HepG2 (cell line): Measurements from ENCODE around the gene VAV2. TPM values are rescaled to one million over a fixed set of nuclear protein-coding genes. Genes with fewer than 3 reads are reported as not detected.

ENCODE experiments used
- DPF2 ChIP-seq: sonication (generic); formaldehyde crosslinking; IDR thresholded peaks from 2 replicates; pipeline ENCODE4 v1.4.0; 2020; ENCODE audit warnings: mild to moderate bottlenecking, low read depth, missing genetic modification reagents, borderline replicate concordance
- IKZF4 ChIP-seq: sonication (generic); formaldehyde crosslinking; IDR thresholded peaks from 2 replicates; pipeline ENCODE4 v1.5.1; 2020; ENCODE audit warnings: borderline replicate concordance, mild to moderate bottlenecking, low read depth, missing genetic modification reagents; ENCODE audit errors: not compliant biosample characterization
- POLR2A ChIP-seq, 2 experiments: IDR thresholded peaks; 2 replicates each; pipeline ENCODE4 v1.6.1; 2011; ENCODE audit warnings: low read depth in 2 of 2, low read length in 2 of 2, mild to moderate bottlenecking in 1 of 2, moderate library complexity in 1 of 2; ENCODE audit not compliant: insufficient read depth in 1 of 2
- SIN3A ChIP-seq: IDR thresholded peaks from 2 replicates; pipeline ENCODE4 v1.6.1; 2011; ENCODE audit warnings: low read depth, mild to moderate bottlenecking, control low read depth, low read length, borderline replicate concordance
- SRY ChIP-seq: sonication (generic); formaldehyde crosslinking; IDR thresholded peaks from 2 replicates; pipeline ENCODE4 v1.8.0; 2022; ENCODE audit warnings: mild to moderate bottlenecking, missing genetic modification reagents
- TARDBP ChIP-seq: sonication (generic); formaldehyde crosslinking; IDR thresholded peaks from 2 replicates; pipeline ENCODE4 v1.8.0; 2022; ENCODE audit warnings: mild to moderate bottlenecking, missing genetic modification reagents
- ZEB1 ChIP-seq: IDR thresholded peaks from 2 replicates; pipeline ENCODE4 v1.6.1; 2012; ENCODE audit warnings: mild to moderate bottlenecking, low read depth, inconsistent platforms; ENCODE audit not compliant: insufficient replicate concordance
- ZNF251 ChIP-seq: sonication (generic); formaldehyde crosslinking; IDR thresholded peaks from 2 replicates; pipeline ENCODE4 v1.9.0; 2021; ENCODE audit warnings: mild to moderate bottlenecking, missing genetic modification reagents
- ZNF333 ChIP-seq: sonication (generic); formaldehyde crosslinking; IDR thresholded peaks from 2 replicates; pipeline ENCODE4 v1.4.0; 2020; ENCODE audit warnings: mild to moderate bottlenecking, missing genetic modification reagents, borderline replicate concordance
- ZNF891 ChIP-seq: sonication (generic); formaldehyde crosslinking; IDR thresholded peaks from 2 replicates; pipeline ENCODE4 v1.5.0; 2020; ENCODE audit warnings: mild to moderate bottlenecking, missing genetic modification reagents
- ZSCAN9 ChIP-seq: IDR thresholded peaks from 2 replicates; pipeline ENCODE4 v1.6.1; 2016; ENCODE audit warnings: borderline replicate concordance
- polyA plus RNA-seq, 8 experiments: library from polyadenylated mRNA; depleted of rRNA in 3 of 8; stranded (reverse) in 7 of 8; unstranded in 1 of 8; fragments of >200 nt; fragmentation: Illumina TruSeq in 4 of 8; extraction: Trizol in 4 of 8; gene quantifications; 2 replicates each; pipeline versions ENCODE4 v1.2.1 to v1.2.3, GENCODE V29; 2011 to 2016; ENCODE audit warnings: low read depth in 4 of 8, missing spikeins in 1 of 8, mixed read lengths in 1 of 8; ENCODE audit not compliant: insufficient read depth in 1 of 8
- total RNA-seq, 5 experiments: library from RNA; depleted of rRNA; stranded (reverse); fragments of >200 nt; fragmentation: Illumina TruSeq; extraction: Trizol; gene quantifications; 2 replicates each; pipeline ENCODE4 v1.2.3, GENCODE V29; 2016; ENCODE audit warnings: low read depth in 1 of 5
- TF ChIP-seq, protein P1 (sequence below): sonication (generic); formaldehyde crosslinking; IDR thresholded peaks from 2 replicates; pipeline ENCODE4 v1.8.0; 2022; ENCODE audit warnings: mild to moderate bottlenecking, missing genetic modification reagents
- TF ChIP-seq, protein P2 (sequence below): sonication (generic); formaldehyde crosslinking; IDR thresholded peaks from 2 replicates; pipeline ENCODE4 v1.4.0; 2020; ENCODE audit warnings: missing genetic modification reagents
- TF ChIP-seq, protein P3 (sequence below): sonication (generic); formaldehyde crosslinking; IDR thresholded peaks from 2 replicates; pipeline ENCODE4 v1.4.0; 2020; ENCODE audit warnings: missing genetic modification reagents

Gene VAV2
- total and polyA plus RNA-seq, 2 of the 13 experiments (the other 11 are each of a cell fraction or from before 2014, with no cell fraction given), result 22.5 to 22.9 TPM

DNA sequence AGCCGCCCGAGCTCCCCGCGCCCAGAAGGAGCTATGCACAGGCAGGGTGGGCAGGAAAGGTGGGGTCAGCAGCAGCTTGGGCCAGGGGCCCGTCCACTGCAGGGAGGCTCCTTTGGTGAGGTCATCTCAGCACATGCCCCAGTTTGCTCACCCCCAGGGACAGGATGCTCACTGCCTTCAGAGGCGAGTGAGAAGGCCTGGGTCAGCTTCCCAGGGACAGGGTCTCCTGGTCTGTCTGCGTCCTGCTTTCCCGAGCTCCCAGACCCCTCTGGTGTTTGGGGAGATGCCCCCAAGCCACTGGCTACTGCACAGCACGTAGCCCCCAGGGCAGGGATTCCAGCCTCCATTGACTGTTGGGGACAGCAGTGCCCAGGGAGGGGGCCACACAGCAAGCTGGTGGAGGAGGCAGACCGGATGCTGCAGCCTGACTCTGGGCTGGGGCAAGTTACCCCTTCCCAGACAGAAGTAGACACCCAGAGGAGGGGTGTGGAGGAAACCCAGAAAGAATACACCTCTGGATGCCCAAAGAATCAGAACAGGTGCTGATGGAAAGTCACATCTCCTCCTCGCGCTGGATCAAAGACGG is 253.4 kb downstream of the VAV2 start (continued):
- TF ChIP-seq, protein P1, sequence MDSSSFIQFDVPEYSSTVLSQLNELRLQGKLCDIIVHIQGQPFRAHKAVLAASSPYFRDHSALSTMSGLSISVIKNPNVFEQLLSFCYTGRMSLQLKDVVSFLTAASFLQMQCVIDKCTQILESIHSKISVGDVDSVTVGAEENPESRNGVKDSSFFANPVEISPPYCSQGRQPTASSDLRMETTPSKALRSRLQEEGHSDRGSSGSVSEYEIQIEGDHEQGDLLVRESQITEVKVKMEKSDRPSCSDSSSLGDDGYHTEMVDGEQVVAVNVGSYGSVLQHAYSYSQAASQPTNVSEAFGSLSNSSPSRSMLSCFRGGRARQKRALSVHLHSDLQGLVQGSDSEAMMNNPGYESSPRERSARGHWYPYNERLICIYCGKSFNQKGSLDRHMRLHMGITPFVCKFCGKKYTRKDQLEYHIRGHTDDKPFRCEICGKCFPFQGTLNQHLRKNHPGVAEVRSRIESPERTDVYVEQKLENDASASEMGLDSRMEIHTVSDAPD, result no peak
- TF ChIP-seq ZNF891 (CRISPR knock-in tag) (peak; percentile 4; the same call in 1 of the 2 replicates), DPF2 (CRISPR knock-in tag) (peak; percentile 33; the same call in 1 of the 2 replicates), IKZF4 (peak; percentile 23), SIN3A (no peak), SRY (CRISPR knock-in tag) (peak; percentile 22), TARDBP (no peak), ZNF333 (0 out of 2 replicates have a peak, but pooled peaks have one; percentile 81), ZEB1 (no peak), ZSCAN9 (no peak), ZNF251 (CRISPR knock-in tag) (0 out of 2 replicates have a peak, but pooled peaks have one; percentile 14), POLR2A (IDR thresholded peaks at IDR 0.05; ENCODE audit: insufficient read depth in 1 of 2, low read depth in 2 of 2, low read length in 2 of 2) (no peak; a peak in 2 of 4 replicates)
- TF ChIP-seq, protein P2, sequence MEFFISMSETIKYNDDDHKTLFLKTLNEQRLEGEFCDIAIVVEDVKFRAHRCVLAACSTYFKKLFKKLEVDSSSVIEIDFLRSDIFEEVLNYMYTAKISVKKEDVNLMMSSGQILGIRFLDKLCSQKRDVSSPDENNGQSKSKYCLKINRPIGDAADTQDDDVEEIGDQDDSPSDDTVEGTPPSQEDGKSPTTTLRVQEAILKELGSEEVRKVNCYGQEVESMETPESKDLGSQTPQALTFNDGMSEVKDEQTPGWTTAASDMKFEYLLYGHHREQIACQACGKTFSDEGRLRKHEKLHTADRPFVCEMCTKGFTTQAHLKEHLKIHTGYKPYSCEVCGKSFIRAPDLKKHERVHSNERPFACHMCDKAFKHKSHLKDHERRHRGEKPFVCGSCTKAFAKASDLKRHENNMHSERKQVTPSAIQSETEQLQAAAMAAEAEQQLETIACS (CRISPR knock-in tag), result no peak
- TF ChIP-seq, protein P3, sequence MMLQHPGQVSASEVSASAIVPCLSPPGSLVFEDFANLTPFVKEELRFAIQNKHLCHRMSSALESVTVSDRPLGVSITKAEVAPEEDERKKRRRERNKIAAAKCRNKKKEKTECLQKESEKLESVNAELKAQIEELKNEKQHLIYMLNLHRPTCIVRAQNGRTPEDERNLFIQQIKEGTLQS (CRISPR knock-in tag), result no peak
